Nephron (organoid): ENCODE measurements around the gene DNAAF5.

Experiments
- H3K27ac Mint-ChIP-seq, 3 experiments: 2 replicates each; pipeline ENCODE4 v1.8.0; 2020; ENCODE audit warnings: mixed read lengths in 3 of 3, mild to moderate bottlenecking in 2 of 3, moderate library complexity in 1 of 3
- H3K27me3 Mint-ChIP-seq: 2 replicates; pipeline ENCODE4 v1.8.0; 2021; ENCODE audit warnings: low read depth, mild to moderate bottlenecking, moderate library complexity, mixed read lengths
- H3K36me3 Mint-ChIP-seq: 2 replicates; pipeline ENCODE4 v1.8.0; 2020; ENCODE audit warnings: low read depth, mixed read lengths
- H3K4me1 Mint-ChIP-seq: 2 replicates; pipeline ENCODE4 v1.8.0; 2020; ENCODE audit warnings: mixed read lengths
- H3K4me3 Mint-ChIP-seq, 3 experiments: 2 replicates each; pipeline ENCODE4 v1.8.0; 2020; ENCODE audit warnings: mild to moderate bottlenecking in 3 of 3, mixed read lengths in 3 of 3, moderate library complexity in 2 of 3
- H3K9me3 Mint-ChIP-seq: 2 replicates; pipeline ENCODE4 v1.8.0; 2020; ENCODE audit warnings: mixed read lengths
- CTCF ChIP-seq, 3 experiments: fragments of 200-600 bp; sonication (generic); IDR thresholded peaks; one replicate each; pipeline ENCODE4 v1.5.0; 2021; ENCODE audit warnings: antibody characterized with exemption in 3 of 3; ENCODE audit not compliant: unreplicated experiment in 3 of 3

The DNAAF5 gene

GRCh38 chr7:744854-745430 lies 18.4 kb downstream of the DNAAF5 start:
- no peaks in the 10 kb centered on the region for H3K27me3 Mint-ChIP-seq
- peaks cover 11% of the 10 kb centered on the region for H3K4me1 Mint-ChIP-seq
- H3K27ac Mint-ChIP-seq: no peak overlapping the region
- H3K9me3 Mint-ChIP-seq: no peaks in the 10 kb centered on the region
- H3K36me3 Mint-ChIP-seq: peaks cover 53% of the 10 kb centered on the region
- no peak for TF ChIP-seq CTCF (IDR thresholded peaks at IDR 0.05; ENCODE audit: unreplicated experiment in 3 of 3)
- H3K4me3 Mint-ChIP-seq: no peak overlapping the region

GRCh38 chr7:745431-746154 lies 19.1 kb downstream of the DNAAF5 start:
- TF ChIP-seq CTCF (IDR thresholded peaks at IDR 0.05; ENCODE audit: unreplicated experiment in 3 of 3): no peak
- Mint-ChIP-seq H3K36me3 (peaks cover 52% of the 10 kb centered on the region), H3K27me3 (no peaks in the 10 kb centered on the region), H3K27ac (no peak overlapping the region), H3K9me3 (no peaks in the 10 kb centered on the region), H3K4me3 (no peak overlapping the region), H3K4me1 (peaks cover 11% of the 10 kb centered on the region)

- Mint-ChIP-seq H3K27me3 (no peaks in the 10 kb centered on the region), H3K27ac (no peak overlapping the region), H3K4me3 (no peak overlapping the region), H3K9me3 (no peaks in the 10 kb centered on the region), H3K4me1 (peaks cover 11% of the 10 kb centered on the region), H3K36me3 (peaks cover 47% of the 10 kb centered on the region)
- TF ChIP-seq CTCF (IDR thresholded peaks at IDR 0.05; ENCODE audit: unreplicated experiment in 3 of 3): no peak
Observed at GRCh38 chr7:746155-747061, 19.9 kb downstream of the DNAAF5 start.

GRCh38 chr7:747186-747585 lies 20.7 kb downstream of the DNAAF5 start:
- no peak for TF ChIP-seq CTCF (IDR thresholded peaks at IDR 0.05; ENCODE audit: unreplicated experiment in 3 of 3)

GRCh38 chr7:748446-748845 lies 21.9 kb downstream of the DNAAF5 start:
- H3K27me3 Mint-ChIP-seq: no peaks in the 10 kb centered on the region
- peaks cover 11% of the 10 kb centered on the region for H3K4me1 Mint-ChIP-seq

More at GRCh38 chr7:747186-747585, 20.7 kb downstream of the DNAAF5 start:
- Mint-ChIP-seq H3K9me3 (no peaks in the 10 kb centered on the region), H3K36me3 (peaks cover 48% of the 10 kb centered on the region), H3K4me3 (no peak overlapping the region), H3K27me3 (no peaks in the 10 kb centered on the region), H3K4me1 (peaks cover 11% of the 10 kb centered on the region), H3K27ac (no peak overlapping the region)

More at GRCh38 chr7:748446-748845, 21.9 kb downstream of the DNAAF5 start:
- peaks cover 47% of the 10 kb centered on the region for H3K36me3 Mint-ChIP-seq
- no peaks in the 10 kb centered on the region for H3K9me3 Mint-ChIP-seq
- H3K27ac Mint-ChIP-seq: peak overlapping the region in 1 of 3 experiments; percentile 78
- no peak for TF ChIP-seq CTCF (IDR thresholded peaks at IDR 0.05; ENCODE audit: unreplicated experiment in 3 of 3)
- H3K4me3 Mint-ChIP-seq: no peak overlapping the region
